NCI-H446 (cell line): ENCODE data around the gene HMCN1.

Source experiments
- DNase-seq, 2 experiments: peaks; one replicate each; lab custom pipeline; 2025; lab: John Stamatoyannopoulos, UW

Gene HMCN1

DNA sequence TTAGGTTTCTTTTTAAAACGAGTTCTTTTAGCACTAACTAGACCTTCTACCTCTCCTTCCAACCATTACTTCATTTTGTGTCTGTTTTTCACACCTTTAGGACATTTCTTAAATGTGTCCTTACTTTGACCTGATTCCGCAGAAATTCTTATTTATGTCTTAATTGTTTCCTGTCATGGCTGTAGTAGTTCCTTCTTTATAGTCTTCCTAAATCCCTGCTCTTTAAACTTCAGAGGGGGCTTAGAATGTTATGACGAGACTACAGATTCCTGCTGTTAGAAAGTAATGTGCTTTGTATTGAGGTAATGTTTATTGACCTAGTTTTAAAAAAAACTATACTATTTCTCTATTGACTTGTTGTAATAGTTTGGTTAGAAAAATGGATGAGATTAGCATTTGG lies 70.4 kb downstream of the HMCN1 start:
- no peak for DNase-seq

DNA sequence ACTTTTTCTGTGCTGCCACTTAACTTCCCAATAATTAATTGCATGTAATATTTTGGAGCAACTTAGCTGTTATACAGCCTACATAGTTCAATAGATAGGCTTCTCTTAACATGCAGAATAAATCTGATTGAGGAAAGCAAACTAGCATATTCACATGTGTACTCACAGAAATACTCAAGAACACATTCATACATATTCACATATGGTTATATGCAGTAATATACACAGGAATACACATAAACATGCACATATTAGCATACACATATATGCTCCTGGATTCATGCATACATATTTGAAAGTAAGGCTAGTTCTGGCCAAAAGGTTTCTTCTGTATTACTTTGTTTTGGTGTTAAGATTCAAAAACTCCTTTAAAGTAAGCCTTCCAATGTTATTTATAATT lies 73.1 kb downstream of the HMCN1 start:
- DNase-seq, result no peak

DNA sequence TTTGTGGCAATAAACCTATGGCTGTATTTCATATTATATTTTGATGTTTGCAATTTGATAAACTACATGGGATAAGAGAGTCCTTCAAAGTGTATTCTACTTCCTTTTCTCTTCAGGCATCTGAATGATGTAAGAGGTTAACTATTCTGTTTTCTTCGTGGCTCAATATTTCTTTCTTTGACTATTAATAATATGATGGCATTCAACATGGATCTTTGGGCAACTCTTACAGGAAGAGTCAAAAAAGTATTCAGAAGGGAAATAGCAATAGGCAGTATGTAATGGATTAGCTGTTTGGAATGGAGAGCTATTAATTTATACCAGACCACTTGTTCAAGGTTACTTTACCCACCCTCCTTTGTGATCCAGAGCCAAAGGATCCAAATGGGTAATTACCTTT lies 74.4 kb downstream of the HMCN1 start:
- DNase-seq, result no peak

DNA sequence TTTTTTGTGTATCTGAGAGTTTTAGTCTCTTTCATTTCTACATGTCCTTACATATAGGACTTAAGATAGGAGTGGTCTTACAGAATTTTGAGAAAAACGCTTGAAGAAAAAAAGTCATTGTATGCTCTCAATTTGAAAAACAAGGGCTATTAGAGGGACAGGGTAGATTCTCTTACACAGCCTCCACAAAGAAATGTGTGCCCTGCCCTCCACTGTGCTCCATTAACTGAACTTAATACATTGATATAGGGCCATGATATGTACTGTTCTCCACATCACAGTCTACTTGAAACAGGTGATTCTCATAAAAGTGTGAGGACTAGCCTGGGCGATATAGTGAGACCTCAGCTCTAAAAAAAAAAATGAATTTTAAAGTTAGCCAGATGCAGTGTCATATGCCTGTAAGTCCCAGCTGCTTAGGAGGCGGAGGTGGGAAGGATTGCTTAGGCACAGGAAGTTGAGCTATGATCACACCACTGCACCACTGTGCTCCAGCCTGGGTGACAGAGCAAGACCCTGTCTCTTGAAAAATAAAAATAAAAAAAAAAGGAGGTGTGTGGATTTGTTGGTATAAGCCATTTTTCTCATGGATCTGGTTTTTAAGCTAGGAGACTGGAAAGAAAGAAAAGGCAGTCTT lies 77.0 kb downstream of the HMCN1 start:
- DNase-seq, result no peak

DNA sequence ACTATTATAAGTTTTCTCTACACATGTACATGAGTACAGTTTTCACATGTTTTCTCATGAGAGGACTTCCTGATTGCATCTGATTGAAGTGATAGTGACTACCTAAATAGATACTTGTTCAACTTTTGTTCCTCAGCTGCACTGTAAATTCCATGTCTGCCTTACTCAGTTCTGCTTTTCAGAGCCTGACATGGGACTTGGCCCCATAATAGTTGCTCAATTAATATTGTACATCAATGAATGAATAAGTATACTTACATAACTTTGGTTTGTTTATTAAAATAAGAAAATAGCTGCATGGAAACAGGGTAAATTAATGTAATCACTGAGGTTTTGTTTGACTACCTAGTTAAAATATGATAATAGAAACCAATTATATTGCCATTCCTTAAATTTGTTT lies 78.7 kb downstream of the HMCN1 start:
- no peak for DNase-seq

DNA sequence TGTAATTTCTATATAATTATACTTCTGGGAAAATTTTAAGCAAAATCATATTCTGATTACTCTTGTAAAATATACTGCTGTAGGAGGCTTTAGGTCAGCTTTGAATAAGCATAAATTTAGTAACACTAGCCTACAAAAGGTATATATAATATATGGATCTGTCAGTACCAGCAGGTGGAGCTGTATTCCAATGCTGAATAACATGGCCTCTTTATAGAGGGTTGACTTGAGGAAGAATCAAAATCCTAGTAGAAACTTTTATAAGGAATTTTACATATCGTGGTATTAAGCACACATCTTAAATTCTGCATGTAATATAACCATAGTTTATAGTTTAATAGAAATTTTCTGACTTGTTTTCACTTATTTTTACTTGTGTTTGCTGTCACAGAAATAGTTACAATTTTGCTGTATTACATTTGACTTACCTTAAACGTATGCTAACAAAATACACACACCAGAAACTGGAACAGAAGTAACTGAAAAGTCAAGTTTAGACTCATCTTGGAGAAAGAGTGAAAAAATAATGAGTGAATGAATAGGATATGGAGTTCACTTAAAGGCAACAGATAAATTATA lies 79.3 kb downstream of the HMCN1 start:
- peak; percentile 25 to 76 for DNase-seq

DNA sequence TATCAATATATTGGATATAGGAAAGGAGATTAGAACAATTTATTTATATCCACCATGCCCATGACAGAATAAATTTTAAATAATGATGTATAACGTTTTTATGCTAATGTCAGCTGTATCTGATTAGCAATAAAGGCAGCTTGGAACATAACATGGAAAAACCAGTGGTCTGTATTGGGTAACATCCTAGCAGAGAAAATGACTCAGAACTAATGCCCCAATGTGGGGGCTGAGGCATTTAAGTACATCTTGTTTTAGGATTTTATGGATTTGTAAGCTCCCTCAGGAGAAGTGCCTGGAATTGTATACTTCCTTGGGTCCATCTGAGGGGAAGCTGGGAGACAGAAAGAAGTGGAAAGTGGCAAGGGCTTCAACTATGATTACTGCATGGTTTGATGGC lies 82.3 kb downstream of the HMCN1 start:
- DNase-seq, result no peak

DNA sequence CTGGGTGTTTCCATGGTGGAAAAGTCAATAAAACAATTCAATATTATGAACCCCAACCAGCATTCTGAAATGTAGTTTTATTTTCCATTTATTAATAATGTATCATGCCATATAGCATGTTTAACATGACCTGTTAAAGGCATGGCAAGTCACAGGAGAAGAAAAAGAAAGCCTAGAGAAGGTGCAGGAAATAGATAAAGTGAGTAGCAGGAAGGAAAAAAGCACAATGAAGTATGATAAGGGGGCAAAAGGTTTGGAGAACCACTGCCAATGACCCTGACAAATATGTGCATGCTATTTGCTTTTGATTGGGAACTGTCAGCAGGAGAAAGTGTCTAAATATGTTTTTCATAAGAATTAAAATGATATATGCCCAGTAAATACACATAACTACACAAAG lies 85.6 kb downstream of the HMCN1 start:
- no peak for DNase-seq

DNA sequence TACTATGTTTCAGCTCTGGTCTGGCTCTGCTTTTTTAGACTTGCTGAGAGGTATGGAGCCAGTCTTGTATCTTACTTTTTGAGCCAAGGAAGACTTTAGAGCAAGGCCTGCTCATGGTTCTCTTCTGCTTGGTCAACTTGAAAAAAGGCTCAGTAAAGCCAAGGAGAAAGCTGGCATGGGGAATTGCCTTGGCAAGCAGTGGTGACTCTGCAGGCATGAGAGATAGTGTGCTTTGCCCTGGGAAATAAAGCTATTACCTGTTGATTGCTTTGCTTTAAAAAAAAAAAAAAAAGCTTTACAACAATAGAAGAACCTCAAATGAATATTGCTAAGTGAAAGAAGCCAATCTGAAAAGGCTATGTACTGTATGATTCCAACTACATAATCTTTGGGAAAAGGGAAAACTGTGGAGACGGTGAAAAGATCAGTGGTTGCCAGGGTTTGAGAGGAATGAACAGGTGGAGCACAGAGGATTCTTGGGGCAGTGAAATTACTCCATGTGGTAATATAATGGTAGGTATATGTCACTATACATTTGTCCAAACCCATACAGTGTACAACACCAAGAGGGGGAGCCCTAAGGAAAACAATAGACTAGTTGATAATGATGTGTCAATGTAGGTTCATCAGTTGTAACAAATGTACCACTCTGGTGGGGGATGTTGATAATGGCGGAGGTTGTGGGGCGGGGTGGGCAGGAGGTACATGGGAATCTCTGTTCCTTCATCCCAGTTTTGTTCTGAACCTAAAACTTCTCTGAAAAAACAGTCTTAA lies 87.6 kb downstream of the HMCN1 start:
- DNase-seq, result peak; percentile 58 to 77

DNA sequence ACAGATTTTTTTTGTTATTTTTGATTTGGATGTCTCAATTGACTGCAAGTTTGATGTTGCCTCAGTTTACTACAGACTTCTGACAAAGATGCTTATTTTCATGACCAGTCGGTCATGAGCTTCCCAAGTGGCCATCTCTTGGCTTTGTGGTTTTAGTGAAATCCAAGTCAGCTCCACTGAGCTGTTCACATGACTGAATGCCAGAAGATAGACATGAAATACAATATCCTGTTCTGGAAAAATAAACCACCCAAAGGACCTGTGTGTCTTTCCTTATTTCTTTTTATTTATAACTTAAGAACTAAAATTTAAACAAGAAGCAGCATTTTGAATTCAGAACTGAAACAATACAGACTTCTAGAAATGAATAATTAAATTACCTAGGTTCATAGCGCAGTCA lies 89.3 kb downstream of the HMCN1 start:
- no peak for DNase-seq

DNA sequence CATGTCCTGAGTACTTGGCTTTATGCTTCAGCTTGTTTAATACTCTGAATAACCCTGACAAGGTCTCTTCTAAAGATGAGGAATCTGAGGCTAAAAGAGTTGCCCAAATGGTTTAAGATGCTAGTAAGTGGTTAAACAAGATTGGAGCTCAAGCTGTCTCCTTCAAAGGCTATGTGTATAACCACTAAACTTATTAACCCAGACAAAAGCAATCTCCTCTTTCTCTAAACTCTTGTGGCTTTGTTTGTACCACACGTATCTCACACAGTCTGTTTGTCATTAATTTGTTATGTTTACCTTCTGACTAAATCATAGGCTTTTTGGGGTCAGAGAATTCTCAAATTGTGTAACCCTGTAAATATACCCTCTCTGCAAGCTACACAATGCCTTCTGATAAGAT lies 89.9 kb downstream of the HMCN1 start:
- DNase-seq, result no peak

DNA sequence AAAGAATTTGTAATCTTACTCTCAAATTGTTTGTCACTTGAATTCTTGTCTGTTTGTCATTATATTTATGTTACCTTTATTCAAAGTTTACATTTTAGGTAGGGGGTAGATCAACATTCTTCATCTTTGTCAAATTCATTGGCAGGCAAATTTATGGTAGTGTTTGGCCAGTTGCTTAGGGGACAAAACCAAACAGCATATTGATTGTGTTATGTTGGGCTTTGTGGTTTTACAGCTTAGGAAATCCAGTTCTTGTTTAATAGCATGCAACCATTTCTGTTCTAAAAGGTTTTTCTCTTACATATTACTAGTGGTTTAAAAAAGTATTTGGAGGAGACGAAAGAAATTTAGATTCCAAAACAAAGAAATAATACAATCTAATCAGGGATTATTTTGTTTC lies 91.4 kb downstream of the HMCN1 start:
- no peak for DNase-seq

DNA sequence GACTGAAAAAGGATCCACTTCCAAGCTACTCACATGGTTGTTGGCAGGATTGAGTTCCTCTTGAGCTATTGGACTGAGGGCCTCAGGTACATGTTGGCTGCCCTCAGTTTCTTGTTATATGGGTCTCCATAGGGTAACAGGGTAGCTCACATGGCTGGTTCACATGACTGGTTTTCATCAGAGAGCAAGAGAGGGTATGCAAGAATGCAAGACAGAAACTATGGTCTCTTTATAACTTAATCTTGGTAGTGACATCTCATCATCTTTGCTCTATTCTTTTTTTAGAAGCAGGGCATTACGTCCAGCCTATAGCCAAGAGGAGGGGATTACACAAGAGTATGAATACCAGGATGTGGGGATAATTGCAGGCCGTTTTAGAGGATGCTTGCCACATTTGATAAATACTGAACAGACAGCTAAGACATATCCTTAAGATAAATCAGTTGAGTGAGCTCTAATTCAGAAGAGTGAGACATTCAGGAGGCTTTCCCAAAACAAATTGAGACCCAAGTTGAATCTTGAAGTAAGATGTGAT lies 100.2 kb downstream of the HMCN1 start:
- DNase-seq, result no peak

DNA sequence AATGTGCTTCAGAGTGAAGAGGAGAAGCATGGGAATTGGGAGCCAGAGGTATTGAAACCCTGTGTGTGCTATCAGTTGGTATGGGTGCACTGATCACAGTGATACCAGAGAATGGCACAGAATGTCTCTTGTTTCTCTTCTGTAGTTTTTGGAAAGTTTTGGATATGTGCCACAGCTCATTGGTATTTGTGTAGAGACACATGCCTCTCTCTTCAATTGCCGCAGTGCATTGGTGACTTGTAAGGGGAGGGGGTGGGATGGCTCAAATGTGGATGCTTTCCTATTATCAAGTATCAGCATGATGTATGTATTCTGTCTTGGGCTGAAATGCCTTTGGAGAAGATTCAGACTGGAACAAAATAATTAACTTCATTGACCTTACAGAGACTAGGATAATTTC lies 101.0 kb downstream of the HMCN1 start:
- no peak for DNase-seq

DNA sequence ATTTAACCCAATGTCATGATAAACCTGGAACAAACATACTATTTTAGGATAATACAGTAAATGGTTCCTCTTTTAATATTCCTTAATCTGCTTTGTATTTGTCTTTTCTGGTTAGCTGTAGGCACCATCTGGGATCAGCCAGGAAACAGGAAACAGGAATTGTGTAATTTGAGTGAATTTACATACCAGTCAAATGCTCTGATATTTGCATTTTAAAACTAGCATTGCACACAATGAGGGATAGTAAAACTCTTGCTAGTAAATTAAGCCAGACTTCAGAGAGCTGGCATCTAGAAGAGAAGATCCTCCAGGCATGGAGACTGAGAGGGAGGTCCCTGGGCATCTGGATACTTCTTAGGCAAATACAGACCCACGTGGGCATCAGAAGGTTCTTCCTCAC lies 103.5 kb downstream of the HMCN1 start:
- DNase-seq, result no peak

DNA sequence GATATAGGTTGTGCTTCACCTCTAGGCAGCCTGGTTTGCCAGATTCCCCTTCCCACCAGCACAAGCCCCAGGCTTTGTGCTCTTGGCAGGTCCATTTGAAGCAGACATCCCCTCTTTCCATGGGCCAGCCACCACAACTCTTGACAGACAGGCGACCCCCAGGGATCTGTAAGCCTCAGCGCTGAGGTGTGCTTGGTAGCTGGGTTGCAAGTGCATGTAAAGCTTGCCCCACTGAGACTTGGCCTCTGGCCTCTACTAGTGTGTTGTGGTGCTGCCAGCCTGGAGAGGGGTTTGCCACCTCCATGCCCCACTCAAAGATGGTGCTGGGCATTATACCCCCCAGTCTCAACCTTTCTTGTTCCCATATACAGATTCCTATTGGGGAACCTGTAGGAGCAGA lies 103.9 kb downstream of the HMCN1 start:
- DNase-seq, result no peak

DNA sequence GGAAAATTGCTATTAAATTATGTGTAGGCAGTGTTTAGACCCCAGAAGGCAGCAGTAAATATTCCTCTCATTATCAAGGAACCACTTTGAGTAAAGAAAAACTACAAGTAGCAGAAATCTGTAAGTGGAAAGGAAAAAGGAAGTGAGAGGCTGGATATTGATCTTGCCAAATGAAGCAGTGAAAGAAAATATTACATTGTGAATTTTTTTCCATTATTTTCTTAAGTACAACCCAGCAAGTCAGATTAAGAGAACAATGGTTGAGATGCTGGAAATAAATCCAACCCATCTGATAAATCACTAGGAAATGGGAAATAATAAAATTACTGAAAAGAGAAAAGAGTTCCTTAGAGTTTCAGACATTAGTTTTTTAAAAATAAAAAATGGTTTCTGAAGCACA lies 106.7 kb downstream of the HMCN1 start:
- DNase-seq, result no peak

DNA sequence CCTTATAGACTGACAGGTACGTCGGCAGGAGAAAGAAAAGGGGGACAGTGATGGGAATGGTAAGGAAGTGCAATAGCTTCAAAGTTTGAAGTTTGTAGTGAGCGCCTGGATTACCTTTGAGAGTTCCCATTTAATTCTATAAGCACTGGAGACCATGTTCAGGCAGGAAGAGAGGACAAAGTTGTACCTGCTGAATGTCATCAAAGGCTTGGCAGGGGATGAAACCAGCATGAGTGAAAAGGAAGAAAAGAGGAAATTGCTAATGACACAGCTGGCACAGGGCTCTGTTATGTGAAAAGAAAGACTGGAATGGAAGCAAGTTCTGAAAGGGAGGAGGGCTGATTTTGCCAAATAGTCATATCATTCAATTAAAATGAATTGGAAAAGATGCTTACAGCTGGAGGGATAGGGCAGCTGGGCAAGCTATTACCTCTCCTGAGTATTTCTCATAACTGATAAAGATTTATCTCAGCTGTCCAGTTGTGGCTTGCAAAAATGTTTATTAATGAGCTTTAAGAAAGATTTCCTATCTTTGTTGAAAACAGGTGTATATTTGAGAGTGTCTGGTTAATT lies 109.2 kb downstream of the HMCN1 start:
- no peak for DNase-seq

DNA sequence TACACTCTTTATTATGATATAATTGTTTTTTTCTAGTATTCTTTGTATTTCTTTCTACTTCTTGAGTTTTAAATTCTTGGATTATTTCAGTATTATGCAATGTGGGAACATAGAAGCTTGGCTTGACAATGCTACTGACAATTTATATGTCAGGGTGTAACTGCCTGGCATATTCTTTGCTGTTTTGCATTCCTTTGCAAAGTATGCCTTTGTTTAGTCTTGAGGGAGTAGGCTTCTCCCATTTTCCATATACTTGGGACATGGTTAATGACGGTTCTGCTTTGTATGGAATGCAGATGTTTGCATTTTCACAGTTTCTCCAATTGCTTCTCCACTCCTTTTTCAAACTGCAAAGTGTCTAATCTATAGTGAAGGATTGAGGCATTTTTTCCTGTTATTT lies 109.8 kb downstream of the HMCN1 start:
- DNase-seq, result no peak

DNA sequence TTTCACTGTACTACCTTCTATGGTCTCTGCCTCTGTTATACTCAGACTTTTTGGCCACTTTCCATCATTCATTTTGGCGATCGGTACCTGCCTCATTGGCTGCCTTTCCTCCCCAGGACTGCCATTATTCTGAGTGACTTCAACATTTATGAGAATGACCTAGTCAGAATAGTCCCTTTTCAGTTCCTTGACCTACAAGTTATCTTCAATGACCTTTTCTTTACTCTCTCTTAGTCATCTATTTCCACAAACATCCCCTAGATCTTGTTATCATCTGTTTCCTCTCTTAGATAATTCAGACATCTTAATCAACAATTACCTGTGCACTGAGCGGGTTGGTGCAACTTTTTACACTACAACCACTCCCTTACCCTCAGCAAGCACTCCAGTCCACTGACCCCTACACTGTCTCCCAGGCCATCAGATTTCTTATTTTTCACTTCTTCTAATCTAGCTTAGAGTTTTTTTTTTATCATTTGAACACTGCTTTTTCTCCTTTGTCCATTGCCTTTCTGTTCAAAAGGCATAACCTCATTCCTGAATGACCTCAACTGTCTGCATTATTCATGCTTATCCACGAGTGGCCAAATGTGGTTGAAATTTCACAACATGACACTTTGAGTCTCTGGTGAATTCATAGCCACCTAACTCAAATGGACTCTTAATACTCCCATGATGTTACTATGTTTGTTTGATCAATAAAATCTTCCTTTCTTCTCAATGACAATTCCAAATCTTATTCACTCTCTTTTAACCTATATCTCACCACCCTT lies 112.7 kb downstream of the HMCN1 start:
- no peak for DNase-seq

DNA sequence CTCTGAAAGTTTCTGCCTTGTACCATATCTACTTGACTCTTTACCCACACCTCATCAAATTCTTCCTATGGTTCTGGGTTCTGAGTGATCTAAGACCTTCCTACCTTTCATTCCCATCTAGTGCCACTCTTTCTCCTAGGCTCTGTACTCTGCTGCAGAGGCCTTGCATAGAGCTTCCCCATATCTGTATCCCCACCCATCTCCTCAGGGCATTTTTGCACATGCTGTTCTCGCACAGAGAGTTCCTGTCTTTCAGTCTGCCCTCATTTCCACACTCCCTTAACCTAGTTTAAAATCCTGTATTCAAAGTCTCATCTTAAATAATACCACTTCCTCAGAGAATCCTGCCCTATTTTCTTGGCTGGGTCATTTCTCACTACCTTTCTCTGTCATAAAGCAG lies 114.8 kb downstream of the HMCN1 start:
- DNase-seq, result no peak

DNA sequence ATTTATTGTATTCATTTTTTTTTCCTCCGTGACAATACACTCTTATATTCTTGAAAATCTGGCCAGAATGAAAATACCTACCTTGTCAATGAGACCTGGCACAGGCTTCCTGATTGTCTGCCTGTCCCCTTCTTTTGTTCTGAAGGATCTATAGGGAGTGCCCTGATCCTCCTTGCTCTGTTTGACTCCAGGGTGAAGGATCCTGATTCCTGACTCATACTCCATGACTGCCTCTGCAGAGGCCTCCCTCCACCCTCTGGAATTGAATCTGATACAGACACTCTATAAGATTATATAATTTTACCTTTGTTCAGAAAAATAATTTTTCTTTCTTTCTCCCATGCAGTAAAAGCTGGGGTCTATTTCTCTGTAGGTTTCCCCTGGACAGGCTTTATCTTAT lies 116.2 kb downstream of the HMCN1 start:
- DNase-seq, result no peak
